Breast epithelium (tissue), 4 donors: ENCODE measurements around the gene FBXO2. TPM values are rescaled to one million over a fixed set of nuclear protein-coding genes. Genes with fewer than 3 reads are reported as not detected.
"Not testable (repeated sequence)": the region's sequence is repeated elsewhere in the genome, so short reads cannot be mapped to it uniquely, and the experiment has no call there.

Experiments
- DNase-seq, 2 donors: peaks; one replicate each; pipeline ENCODE4 v3.0.0-alpha.2; 2019; ENCODE audit warnings: low spot score in 2 of 2
- H3K27ac ChIP-seq, 2 donors: fragments of 200-600 bp; sonication (generic) in 1 of 2; one replicate each; pipeline ENCODE4 v1.5.1; 2016 to 2019; ENCODE audit warnings: mild to moderate bottlenecking in 1 of 2
- H3K27me3 ChIP-seq, 2 donors: fragments of 200-600 bp; sonication (generic) in 1 of 2; one replicate each; pipeline versions ENCODE4 v1.5.1 to v1.6.0; 2017 to 2019; ENCODE audit warnings: control low read depth in 1 of 2, mild to moderate bottlenecking in 1 of 2
- H3K36me3 ChIP-seq: fragments of 200-600 bp; one replicate; pipeline ENCODE4 v1.5.1; 2019
- H3K4me1 ChIP-seq, 2 donors: fragments of 200-600 bp; sonication (generic); one replicate each; pipeline ENCODE4 v1.5.1; 2016 to 2019; ENCODE audit warnings: control low read depth in 1 of 2
- H3K4me3 ChIP-seq, 3 donors: fragments of 200-600 bp; sonication (generic); 1 replicate in 2 of 3; 2 replicates in 1 of 3; pipeline ENCODE4 v1.5.1; 2016 to 2019; ENCODE audit warnings: mild to moderate bottlenecking in 3 of 3, moderate library complexity in 2 of 3
- H3K9me3 ChIP-seq, 2 donors: fragments of 200-600 bp; sonication (generic) in 1 of 2; one replicate each; pipeline ENCODE4 v1.5.1; 2016 to 2019; ENCODE audit warnings: control low read depth in 1 of 2
- POLR2A ChIP-seq: fragments of 450-650 bp; IDR thresholded peaks from one replicate; pipeline ENCODE4 v1.6.1; 2016; ENCODE audit warnings: antibody characterized with exemption, mild to moderate bottlenecking, moderate library complexity
- POLR2AphosphoS5 ChIP-seq, 3 donors: sonication (generic); formaldehyde crosslinking; IDR thresholded peaks; one replicate each; pipeline ENCODE4 v1.6.1; 2017; ENCODE audit warnings: antibody characterized with exemption in 3 of 3
- intact Hi-C: fragments of 100-400 bp; cut with DNase I; formaldehyde crosslinking; loops from one replicate; pipeline ENCODE4 v1.15.1; 2023; ENCODE audit warnings: low total_unique reads
- total RNA-seq, 3 donors: library from RNA; depleted of rRNA; stranded (reverse); fragments of >200 nt; gene quantifications; one replicate each; pipeline ENCODE4 v1.1.0, GENCODE V29; 2016
- TF ChIP-seq, protein P1 (sequence below), 3 donors: fragments of 450-650 bp; IDR thresholded peaks; one replicate each; pipeline ENCODE4 v1.5.1; 2016 to 2017; ENCODE audit warnings: antibody characterized with exemption in 3 of 3, mild to moderate bottlenecking in 3 of 3, moderate library complexity in 3 of 3

Gene FBXO2
- total RNA-seq, 3 donors from 2014 or later, result 1.3 to 49.3 (median 40.6) TPM

DNA sequence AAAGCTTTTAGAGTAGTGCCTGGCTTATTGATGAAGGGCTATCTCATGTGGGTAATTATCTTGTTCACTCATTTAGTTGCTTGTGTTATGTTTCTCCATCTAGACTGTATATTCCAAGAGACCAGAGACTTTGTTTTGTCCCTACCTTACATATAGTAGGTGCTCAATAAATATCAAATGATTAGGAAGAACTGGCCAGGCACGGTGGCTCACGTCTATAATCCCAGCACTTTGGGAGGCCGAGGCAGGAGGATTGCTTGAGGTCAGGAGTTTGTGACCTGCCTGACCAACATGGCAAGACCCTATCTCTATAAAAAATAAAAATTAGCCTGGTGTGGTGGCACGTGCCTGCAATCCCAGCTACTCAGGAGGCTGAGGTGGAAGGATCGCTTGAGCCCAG, 9.0 kb downstream of the FBXO2 start:
- no peak for TF ChIP-seq POLR2AphosphoS5 (IDR thresholded peaks at IDR 0.05)
- TF ChIP-seq, protein P1, sequence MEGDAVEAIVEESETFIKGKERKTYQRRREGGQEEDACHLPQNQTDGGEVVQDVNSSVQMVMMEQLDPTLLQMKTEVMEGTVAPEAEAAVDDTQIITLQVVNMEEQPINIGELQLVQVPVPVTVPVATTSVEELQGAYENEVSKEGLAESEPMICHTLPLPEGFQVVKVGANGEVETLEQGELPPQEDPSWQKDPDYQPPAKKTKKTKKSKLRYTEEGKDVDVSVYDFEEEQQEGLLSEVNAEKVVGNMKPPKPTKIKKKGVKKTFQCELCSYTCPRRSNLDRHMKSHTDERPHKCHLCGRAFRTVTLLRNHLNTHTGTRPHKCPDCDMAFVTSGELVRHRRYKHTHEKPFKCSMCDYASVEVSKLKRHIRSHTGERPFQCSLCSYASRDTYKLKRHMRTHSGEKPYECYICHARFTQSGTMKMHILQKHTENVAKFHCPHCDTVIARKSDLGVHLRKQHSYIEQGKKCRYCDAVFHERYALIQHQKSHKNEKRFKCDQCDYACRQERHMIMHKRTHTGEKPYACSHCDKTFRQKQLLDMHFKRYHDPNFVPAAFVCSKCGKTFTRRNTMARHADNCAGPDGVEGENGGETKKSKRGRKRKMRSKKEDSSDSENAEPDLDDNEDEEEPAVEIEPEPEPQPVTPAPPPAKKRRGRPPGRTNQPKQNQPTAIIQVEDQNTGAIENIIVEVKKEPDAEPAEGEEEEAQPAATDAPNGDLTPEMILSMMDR (IDR thresholded peaks at IDR 0.05), result no peak
- TF ChIP-seq POLR2A, result no peak
- Histone ChIP-seq H3K27me3 (no peaks in the 10 kb centered on the region), H3K36me3 (no peaks in the 10 kb centered on the region), H3K4me3 (no peak overlapping the region), H3K9me3 (no peaks in the 10 kb centered on the region), H3K27ac (no peak overlapping the region), H3K4me1 (peaks cover 0 to 5% of the 10 kb centered on the region in 2 donors)
- no peak for DNase-seq
- intact Hi-C loops, result no loop called here

DNA sequence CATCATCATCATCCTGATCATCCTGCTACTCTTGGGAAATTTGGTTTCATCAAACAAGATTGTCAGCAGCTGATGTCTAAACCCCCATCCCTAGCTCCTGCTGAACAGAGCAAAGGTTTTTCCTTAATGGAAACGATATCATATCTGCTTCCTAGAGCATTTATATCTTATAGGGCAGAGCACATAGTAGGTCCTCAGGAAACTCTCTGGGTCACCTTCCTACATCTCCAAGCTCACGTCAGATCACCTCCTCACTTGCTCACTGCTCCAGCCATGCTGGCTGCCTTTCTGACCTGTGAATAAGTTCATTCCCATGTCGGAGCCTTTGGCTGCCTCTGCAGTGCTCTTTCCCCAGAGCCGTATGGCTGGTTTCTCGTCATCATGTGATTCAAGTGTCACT, 10.4 kb downstream of the FBXO2 start:
- no peak overlapping the region for H3K4me3 ChIP-seq
- DNase-seq, result no peak
- TF ChIP-seq POLR2AphosphoS5 (IDR thresholded peaks at IDR 0.05) (no peak), POLR2A (no peak)
- TF ChIP-seq, protein P1 (IDR thresholded peaks at IDR 0.05), result no peak
- peaks cover 0 to 5% of the 10 kb centered on the region in 2 donors for H3K4me1 ChIP-seq
- H3K36me3 ChIP-seq, result no peaks in the 10 kb centered on the region
- intact Hi-C loops, result loop anchor here (5.0 kb wide), 1 partner anchor 606 kb away; no protein-coding TSS in a partner anchor
- no peak overlapping the region for H3K27ac ChIP-seq
- no peaks in the 10 kb centered on the region for H3K27me3 ChIP-seq
- H3K9me3 ChIP-seq, result no peaks in the 10 kb centered on the region

DNA sequence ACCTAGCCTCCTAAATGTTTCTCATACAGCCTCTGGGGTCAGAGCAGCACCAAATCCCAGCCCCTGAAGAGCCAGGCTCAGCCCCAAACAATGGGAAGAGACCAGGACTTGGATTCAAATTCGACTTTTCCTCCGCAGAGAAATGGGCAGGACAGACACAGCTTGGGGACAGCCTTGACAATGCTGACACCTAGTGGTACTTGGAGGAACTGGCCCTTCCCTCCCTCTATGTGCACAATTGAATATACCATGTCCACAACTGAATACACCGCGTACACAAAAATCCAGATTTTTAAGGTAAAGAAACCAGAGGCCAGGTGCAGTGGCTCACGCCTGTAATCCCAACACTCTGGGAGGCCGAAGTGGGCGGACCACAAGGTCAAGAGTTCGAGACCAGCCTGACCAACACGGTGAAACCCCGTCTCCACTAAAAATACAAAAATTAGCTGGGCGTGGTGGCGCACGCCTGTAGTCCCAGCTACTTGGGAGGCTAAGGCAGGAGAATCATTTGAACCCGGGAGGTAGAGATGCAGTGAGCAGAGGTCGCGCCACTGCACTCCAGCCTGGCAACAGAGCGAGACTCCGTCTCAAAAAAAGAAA, 11.7 kb downstream of the FBXO2 start:
- not testable (repeated sequence) for H3K4me1 ChIP-seq, H3K36me3 ChIP-seq, H3K4me3 ChIP-seq, H3K27me3 ChIP-seq, H3K27ac ChIP-seq, H3K9me3 ChIP-seq
- peak in 1 of 2 donors; percentile 61 for DNase-seq
- TF ChIP-seq, protein P1 (IDR thresholded peaks at IDR 0.05), result peak; percentile 68 to 98 (median 94)
- intact Hi-C loops, result loop anchor here (5.0 kb wide), 1 partner anchor 605 kb away; no protein-coding TSS in a partner anchor

DNA sequence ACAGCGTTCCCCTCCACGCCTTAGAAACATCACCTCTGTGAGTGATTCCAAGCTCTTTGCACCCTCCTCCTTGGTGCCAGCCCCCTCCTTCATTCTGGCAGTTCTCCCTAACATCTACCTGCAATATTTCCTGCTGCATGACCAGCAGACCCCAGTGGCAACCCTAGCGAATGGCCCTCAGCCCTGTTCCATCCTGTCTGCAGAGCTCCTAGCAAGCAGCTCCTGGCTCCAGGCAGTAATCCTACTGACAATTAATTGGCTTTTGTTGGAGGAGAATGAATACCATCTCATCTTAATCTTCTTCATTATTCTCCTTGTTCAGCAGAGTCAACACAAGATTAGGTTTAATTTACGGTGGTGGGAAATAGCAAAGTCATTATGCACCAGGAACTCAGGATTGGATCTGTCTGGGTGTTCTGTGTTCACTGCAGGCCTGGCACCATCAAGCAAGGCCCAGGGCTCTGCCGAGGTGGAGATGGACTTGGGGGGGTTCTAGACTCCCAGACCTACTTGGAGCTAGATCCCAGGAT, 12.4 kb downstream of the FBXO2 start:
- intact Hi-C loops, result loop anchor here (5.0 kb wide), 1 partner anchor 605 kb away; no protein-coding TSS in a partner anchor
- Histone ChIP-seq H3K36me3 (no peaks in the 10 kb centered on the region), H3K4me3 (no peak overlapping the region), H3K27me3 (peaks cover 0 to 13% of the 10 kb centered on the region in 2 donors), H3K9me3 (no peaks in the 10 kb centered on the region), H3K27ac (no peak overlapping the region), H3K4me1 (no peaks in the 10 kb centered on the region)
- TF ChIP-seq POLR2A, result no peak
- no peak for TF ChIP-seq POLR2AphosphoS5 (IDR thresholded peaks at IDR 0.05)
- TF ChIP-seq, protein P1 (IDR thresholded peaks at IDR 0.05), result no peak
- DNase-seq, result no peak

DNA sequence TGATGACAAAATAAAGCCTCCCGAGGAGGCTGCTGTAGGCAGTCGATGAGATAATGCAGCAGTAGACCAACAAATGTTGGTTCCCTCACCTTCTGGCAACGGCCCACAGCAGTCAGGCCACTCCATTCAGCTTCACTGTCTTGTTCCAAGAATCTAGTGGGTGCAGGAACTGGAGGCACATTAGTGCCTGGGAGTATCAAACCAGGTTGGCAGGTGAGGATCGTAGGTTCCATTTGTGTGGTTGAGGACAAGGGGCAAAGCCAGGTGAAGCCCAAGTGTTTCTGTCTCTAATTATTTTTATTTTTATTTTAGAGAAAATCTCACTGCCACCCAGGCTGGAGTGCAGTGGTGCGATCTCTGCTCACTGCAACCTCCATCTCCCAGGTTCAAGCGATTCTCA, 13.3 kb downstream of the FBXO2 start:
- Histone ChIP-seq H3K27me3 (peaks cover 0 to 16% of the 10 kb centered on the region in 2 donors), H3K36me3 (no peaks in the 10 kb centered on the region), H3K27ac (no peak overlapping the region), H3K4me3 (no peak overlapping the region), H3K4me1 (no peaks in the 10 kb centered on the region), H3K9me3 (no peaks in the 10 kb centered on the region)
- intact Hi-C loops, result loop anchor here (5.0 kb wide), 1 partner anchor 604 kb away; no protein-coding TSS in a partner anchor
- TF ChIP-seq, protein P1 (IDR thresholded peaks at IDR 0.05), result no peak
- no peak for TF ChIP-seq POLR2A
- no peak for TF ChIP-seq POLR2AphosphoS5 (IDR thresholded peaks at IDR 0.05)
- no peak for DNase-seq
